Measurements from ENCODE around the gene MKLN1.

The MKLN1 gene

DNA sequence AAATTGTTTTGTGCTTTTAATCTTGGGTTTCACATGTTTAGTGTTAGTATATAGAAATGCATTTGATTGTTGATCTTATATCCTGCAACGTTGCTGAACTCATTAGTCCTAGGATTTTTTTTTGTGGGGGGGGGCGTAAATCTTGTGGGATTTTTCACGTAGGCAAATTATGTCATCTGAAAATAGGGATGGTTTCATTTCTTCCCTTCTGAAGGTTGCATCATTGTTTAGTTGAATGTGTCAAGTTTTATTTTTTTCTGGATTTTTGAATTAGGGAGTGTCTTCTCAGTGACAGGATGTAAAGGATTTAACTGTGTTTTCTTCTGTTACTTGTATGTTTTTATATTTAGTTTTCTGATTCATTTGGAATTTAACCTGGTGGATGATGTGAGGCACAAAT, 26.7 kb downstream of the MKLN1 start:
- DNase-seq (ENCODE audit: low read depth) = no peak

DNA sequence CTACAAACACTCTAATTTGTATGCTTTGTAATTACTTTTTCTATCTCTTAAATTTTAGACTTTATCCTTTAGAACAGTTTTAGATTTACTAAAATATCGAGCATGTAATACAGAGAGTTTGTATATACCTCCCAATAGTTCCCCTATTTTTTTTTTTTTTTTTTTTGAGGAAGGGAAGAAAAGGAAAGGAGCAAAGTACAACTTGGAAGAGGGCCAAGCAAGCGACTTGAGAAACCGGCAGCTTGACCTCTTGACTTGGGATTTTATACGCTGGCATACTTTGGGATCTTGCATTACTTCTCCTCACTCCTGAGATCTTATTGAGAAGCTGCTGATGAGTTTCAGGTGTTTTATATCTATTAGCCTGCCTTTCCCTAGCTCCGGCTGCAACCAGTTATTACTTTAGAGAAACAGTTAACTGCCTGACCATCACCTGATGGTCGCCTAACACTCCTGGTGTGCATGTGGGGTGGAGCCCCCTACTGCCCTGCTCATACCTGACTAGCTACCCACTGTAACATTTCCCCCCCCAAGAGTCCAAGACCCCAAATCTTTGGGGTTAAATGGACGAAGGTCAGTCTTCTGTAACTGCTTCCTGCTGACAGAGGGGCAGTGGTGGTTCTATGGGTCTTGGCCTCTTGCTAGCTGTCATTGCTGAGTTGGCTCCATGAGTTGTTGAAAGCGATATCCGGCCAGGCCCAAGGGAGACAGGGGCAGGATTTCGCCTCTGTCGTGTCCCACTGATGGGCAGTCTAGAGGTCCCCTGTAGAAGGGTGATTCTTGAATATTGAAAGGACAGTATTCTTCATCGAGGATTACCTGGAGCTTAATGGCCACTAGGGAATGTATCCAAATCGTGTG, 28.5 kb downstream of the MKLN1 start:
- DNase-seq (ENCODE audit: low read depth) = no peak

DNA sequence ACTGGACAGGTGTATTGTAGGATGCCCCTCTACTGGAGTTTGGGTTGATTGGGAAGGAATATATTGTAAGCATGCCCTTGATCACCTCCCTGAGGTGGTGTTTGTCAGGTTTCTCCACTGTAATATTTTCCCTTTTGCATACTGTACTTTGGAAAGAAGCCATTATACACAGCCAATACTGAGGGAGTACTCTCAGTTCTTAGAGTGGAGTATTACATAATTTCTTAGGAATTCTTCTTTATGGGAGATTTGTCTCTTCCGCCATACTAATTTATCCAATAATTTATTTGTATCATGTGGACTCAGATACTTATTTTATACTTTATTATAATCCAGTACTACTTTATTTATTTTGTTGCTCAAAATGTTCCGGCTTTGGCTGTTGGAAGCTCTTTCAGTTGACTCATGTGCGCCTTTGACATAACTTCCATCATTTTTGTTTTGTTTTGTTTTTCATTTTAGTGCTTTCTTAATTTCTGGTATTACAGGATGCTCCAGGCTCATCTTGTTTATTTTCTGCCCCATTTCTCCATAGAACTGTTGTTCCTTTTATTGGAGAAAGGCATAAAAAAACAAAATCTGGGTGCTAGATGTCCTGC, 29.7 kb downstream of the MKLN1 start:
- DNase-seq (ENCODE audit: low read depth) = no peak

DNA sequence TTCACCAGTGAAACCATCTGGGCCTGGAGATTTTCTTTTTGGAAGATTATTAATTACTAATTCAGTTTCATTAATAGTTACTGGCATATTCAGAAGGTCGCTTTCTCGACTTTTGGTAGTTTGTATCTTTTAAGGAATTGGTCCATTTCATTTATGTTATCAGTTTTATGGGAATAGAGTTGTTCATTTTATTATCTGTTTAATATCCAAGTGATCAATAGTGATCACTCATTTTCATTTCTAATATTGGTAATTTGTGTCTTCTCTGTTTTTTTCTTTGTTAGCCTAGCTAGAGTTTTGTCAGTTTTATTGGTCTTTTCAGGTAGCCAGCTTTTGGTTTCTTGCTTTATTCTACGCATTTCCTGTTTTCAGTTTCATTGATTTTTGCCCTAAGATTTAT, 31.0 kb downstream of the MKLN1 start:
- DNase-seq (ENCODE audit: low read depth) = no peak

DNA sequence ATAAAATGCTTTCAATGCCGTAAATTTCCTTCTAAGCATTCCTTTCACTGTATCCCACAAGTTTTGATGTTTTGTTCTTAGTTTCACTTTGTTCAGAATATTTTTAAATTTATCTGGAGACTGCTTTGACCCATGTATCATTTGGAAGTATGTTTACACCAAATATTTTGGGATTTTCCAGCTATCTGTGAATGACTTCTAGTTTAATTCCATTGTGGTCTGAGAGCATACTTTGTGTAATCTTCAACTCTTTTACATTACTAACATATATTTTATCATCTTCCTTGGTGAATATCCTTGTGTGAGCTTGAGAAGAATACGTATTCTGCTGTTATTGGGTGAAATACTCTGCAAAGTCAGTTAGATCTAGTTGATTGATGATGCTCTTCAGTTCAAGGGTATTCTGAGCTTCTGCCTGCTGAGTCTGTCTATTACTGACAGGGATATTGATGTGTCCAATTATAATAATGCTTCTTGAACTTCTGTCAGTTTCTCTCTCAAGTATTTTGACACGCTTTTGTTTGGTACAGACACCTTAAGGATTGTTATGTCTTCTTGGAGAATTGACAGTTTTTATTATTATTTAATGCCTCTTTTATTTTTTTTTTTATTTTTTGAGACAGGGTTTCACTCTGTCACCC, 31.6 kb downstream of the MKLN1 start:
- no peak for DNase-seq (ENCODE audit: low read depth)

DNA sequence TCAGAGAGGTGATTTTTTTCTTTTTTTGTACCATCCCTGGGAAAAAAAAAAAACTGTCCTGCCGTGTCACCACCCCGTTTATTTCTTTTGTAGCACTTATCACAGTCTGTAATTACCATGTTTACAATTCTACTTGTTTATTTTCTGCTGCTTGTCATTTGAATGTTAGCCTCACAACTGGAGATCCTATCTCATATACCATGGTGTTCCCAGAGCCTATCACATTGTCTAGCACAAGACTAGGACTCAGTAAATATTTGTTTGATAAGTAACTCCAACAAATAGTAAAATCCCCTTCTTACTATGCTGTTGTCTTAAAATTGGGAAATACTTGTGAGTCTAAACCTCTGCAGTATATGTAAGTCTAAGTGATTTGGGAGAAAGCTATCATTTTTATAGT, 36.0 kb downstream of the MKLN1 start:
- no peak for DNase-seq (ENCODE audit: low read depth)

DNA sequence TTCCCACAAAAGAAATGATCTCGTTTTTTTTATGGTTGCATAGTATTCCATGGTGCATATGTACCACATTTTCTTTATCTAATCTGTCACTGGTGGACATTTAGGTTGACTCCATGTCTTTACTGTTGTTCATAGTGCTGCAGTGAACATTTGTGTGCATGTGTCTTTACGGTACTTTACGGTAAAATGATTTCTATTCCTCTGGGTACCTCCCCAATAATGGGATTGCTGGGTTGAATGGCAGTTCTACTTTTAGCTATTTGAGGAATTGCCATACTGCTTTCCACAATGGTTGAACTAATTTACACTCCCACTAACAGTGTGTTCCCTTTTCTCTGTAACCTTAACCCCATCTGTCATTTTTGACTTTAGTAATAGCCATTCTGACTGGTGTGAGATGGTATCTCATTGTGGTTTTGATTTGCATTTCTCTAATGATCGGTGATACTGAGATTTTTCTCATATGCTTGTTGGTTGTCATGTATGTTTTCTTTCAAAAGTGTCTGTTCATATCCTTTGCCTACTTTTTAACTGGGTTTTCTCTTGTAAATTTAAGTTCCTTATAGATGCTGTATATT, 37.2 kb downstream of the MKLN1 start:
- DNase-seq (ENCODE audit: low read depth) = no peak

DNA sequence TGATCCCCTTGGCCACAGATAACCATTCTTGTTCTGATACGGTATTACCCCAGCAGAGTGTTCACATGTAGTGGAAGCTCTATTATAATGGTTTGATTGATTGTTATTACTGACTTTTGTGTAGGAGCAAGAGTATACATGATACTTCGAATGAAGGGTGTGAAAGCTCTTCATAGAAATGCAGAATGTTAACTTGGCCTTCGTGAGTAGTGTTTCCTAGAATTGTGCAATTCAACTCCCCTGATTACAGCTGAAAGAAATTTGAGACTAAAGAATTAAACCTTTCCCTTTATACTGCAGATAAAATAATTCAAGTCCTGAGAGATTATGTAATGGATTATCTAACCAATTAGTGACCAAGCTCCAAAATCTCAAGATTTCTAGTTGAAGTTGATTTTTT, 38.2 kb downstream of the MKLN1 start:
- DNase-seq (ENCODE audit: low read depth) = no peak

DNA sequence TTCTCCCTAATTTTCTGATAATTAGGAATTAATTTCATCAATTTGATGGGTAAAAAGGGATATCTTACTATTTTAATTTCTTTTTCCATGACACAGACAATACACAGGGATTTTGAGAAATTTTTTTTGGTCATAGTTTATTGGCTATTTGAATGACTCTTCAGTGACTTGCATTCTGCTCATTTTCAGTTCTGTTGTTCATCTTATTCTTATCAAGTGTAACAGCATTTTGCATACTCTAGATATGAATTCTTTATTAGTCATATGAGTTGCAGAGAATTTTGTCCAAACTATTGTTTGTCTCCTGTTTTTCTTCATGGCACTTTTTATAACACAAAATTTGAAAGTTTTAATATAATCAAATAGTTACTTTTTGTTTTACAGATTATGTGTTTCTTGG, 41.7 kb downstream of the MKLN1 start:
- no peak for DNase-seq (ENCODE audit: low read depth)

DNA sequence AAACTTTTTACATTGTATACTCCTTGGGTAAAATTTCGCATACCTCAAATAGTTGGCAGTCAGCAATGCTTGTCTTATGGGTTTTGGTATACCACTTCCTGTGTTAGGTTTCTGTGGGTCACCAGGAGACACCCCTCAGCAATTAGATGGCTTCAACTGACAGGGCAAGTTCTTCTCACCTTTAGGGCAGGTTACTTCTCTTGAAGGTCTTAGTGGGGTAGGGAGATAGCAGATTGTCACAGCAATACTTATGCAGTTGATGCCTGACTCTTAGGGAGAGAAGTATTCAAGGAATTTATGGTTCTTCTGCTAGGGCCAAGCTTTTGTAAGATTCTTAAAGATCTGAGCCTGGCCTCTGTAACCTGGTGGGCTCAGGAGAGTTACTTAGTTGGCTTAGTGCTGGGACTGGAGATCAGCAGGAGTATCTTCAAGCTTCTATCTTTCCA, 42.9 kb downstream of the MKLN1 start:
- no peak for DNase-seq (ENCODE audit: low read depth)

DNA sequence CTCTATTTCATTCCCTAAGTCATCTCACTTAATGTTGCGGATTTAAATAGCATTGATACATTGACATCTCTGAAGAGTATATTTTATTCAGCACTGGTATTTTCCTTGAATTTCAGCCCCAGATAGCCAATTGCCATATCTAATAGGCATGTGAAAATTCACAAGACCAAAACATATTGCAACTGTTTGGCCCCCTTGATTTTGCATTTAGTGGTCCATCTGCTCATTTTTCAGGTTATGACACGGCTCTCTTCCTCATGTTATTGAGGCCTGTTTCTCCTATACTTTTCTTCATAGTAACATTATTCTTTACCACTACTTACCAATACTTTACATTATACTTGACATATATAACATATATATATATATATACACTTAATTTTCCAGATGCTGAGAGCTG, 43.7 kb downstream of the MKLN1 start:
- DNase-seq (ENCODE audit: low read depth) = no peak

DNA sequence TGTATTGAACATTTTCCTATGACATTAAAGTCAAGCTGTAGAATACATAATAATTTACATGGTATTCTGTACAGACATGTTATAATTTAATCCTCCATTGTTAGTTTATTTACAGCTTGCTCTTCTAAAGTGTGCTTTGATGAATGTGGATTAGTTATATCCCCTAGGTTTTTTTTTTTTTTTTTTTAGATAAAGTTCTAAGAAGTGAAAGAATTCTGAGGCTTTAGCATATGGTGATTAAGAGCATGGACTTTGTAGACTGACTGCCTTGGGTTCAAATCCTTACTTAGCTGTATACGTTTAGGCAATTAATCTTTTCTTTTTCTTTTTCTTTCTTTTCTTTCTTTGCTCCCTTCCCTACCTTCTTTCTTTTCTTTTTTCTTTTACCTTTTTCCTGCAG, 44.9 kb downstream of the MKLN1 start:
- DNase-seq (ENCODE audit: low read depth) = no peak

DNA sequence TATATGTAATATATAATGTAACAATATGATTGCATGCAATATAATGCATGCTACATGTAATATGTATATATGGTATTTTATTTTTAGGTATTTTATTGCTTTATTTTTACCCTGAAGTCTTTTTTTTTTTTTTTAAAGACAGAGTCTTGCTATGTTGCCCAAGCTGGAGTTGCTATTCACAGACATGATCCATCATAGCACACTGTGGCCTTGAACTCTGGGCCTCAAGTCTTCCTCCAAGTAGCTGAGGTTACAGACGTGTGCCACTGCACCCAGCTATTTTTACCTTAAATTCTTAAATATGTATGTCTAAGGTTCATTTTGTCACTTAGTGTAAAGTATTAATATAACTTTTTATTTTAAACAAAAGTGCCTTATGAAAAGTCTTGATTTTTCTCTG, 47.1 kb downstream of the MKLN1 start:
- DNase-seq (ENCODE audit: low read depth) = no peak

DNA sequence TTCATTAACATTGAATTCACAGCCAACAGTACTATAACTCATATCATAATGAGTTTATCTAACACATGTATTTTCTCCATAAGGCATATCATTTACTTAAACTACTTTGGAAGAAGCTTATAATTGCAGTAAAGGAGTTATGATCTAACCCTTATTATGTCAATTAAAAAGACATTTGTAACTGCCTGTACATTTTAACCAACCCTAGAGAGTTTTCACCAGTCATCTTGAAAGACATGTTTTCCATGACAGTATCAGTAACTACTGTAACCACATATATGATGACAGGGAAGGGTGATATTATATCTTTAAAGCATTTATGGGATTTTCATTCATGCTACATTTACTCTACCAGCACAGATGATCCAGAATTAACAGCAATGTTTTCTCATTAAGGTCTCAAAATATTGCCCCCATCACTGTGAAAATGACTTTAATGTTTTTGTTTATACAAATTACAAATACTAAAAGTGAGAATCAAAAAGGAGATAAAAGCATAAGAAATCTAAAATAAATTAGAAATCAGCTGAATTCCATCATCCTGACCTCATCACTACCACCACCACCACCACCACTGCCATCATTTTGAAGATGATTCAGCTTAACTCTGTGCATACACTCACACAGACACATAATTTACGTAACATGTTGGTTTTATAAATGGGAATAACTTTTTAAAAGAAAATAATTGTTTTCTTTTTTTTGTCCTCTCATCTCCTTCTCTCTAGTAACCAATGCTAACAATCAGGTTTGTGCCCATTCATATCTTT, 53.6 kb downstream of the MKLN1 start:
- no peak for DNase-seq (ENCODE audit: low read depth)

DNA sequence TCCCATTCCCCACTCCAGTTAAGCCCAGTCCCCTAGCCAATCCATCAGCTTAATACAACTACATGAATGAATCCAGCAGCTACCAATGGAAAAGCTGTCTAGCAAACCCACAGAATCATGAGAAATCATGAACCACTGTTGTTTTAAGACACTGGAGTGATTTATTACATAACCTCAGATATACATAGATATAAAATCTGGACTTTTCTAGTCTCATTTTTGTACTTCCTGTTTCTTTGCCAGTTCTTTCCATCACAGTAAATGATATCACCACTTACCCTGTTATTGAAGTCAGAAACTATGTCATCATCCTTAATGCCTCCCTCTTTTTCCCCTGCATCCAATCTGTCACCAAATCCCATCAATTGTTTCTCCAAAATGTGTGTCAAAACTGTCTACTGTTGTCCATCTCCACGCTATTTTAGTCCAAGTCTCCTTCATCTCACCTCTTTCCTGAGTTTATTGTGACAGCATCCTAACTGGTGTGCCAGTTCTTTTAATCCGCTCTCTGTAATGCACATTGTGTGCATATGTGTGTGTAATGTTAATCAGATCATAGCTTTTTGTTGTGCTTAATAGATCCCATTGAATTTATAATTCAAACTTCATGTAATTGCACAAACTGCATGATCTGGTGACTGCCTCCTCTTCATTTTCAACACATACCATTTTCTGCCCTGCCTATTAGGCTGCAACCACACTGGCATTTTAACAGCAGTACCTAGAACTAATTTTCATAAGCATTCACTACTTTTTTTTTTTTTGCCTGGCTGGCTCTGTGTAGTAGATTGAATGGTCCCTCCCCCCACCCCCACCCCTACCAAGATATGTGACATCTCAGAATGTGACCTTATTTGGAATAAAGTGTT, 56.0 kb downstream of the MKLN1 start:
- DNase-seq (ENCODE audit: low read depth) = no peak

DNA sequence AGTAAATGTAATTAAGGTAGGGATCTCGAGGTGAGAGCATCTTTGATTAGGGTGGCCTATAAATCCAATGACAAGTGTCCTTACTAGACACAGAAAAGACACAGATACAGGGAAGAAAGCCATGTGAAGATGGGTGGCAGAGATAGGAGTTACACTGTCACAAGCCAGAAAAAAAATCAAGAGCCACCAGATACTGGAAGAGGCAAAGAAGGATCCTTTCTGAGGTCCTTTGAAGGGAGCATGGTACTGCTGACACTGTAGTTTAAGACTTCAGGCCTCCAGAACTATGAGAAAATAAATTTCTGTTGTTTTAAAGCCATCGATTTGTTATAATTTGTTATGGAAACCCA, 56.6 kb downstream of the MKLN1 start:
- DNase-seq (ENCODE audit: low read depth) = no peak

DNA sequence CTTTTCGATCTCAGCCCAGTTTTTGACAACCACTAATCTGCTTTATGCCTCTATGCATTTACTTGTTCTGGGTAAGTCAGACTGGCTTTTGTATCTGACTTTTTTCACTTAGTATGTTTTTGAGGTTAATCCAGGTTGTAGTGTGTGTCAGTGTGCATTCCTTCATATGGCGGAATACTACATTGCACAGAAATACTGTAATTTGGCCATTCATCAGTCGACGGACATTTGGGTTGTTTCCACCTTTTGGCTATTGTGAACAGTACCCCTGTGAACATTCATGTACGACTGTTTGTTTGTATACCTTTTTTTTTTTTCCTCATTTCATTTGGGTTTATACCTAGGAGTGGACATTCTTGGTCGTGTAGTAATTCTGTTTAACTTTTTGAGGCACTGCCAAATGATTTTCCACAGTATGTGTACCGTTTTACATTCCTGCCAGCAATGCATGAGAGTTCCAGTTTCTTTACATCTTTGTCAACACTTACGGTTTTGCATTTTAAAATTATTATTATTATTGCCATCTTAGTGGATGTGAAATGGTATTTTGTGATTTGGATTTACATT, 57.4 kb downstream of the MKLN1 start:
- DNase-seq (ENCODE audit: low read depth) = no peak

DNA sequence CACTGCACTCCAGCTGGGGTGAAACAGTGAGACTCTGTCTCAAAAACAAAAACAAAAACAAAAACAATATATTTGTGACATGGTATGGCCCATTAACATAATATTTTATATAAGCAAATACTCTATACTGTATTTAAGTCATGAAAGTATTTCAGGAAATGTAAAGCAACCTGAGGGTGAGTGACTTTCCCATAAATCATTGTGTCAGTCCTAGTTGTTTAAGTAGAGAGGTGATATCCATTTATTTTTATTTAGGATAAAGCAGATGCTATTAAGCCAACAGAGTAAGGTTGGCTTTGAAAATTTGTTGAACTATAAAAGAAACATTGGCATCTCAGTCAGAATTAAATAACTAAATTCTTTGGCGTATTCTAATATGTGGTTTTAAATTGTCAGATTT, 60.5 kb downstream of the MKLN1 start:
- no peak for DNase-seq (ENCODE audit: low read depth)

DNA sequence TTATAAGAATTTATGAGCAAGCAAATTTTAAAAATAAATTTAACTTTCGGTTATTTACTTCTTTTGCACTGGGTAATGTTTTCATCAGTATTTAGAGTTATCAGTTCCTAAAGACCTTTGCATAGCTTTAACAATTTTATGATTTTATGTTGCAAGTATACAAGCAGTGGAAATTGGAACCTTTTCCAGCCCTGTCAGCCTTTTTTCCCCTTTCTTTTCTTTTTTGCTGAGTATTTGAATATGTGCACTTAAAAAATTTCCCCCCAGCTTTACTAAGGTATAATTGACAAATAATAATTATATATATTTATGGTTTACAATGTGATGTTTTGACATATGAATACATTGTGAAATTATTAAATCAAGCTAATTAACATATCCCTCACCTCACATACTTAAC, 62.6 kb downstream of the MKLN1 start:
- DNase-seq (ENCODE audit: low read depth) = no peak

DNA sequence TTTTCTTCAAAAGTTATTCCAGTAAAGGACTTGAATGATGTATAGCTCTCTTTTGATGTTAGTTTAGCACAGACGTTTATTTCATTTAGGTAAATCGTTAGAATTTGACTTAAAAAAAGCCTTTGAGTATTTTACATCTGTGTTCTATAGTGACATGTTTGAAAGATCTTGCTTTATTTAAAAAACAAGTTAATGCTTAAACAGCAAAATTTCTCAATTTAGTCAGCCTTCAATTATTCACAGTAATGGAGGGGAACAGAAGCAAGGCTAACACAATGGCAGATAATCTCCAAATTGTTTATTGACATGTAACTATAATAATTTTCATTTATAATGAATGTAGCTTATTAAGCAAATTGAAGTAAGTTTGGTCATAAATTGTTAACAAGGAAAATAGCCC, 63.5 kb downstream of the MKLN1 start:
- DNase-seq (ENCODE audit: low read depth) = no peak

DNA sequence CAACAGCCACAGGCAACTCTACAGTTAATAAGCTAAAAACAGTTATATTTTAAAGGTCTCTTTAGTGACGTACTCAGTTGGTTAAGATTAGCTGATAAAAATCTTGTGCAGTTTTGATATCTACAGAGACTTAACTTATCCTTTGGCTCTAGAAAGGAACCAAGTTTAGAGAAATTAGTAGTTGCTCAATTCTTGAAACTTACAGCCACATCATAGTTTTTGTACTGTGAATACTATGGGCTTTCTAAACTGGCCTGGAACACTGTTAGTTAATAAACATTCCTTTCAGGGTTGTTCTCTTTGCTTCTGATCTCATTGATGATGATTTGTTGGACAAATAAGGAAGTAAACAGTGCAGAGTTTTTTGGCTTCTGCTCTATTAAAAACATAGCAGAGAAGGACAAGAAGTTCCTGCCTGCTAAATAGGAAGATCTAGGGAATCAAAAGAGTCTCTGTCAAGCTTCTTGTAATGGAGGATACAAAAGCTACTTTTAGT, 73.1 kb downstream of the MKLN1 start:
- no peak for DNase-seq (ENCODE audit: low read depth)

Data from activated T-helper 1 cell treated with Interleukin-2 at 50 U/mL for 16 hours (primary cell).